ENCODE data around the gene SLC17A2. TPM values are rescaled to one million over a fixed set of nuclear protein-coding genes. Genes with fewer than 3 reads are reported as not detected.

Gene SLC17A2
- total RNA-seq, 1 experiment from 2014 or later = not detected

- no peak for DNase-seq (ENCODE audit: low read depth)
Measured at GRCh38 chr6:25921525-25922203, 8.8 kb downstream of the SLC17A2 start.

- no peak for DNase-seq (ENCODE audit: low read depth)
Measured at GRCh38 chr6:25919657-25920056, 10.8 kb downstream of the SLC17A2 start.

- DNase-seq (ENCODE audit: low read depth) = no peak
Measured at GRCh38 chr6:25918083-25918683, 12.3 kb downstream of the SLC17A2 start.

- no peak for DNase-seq (ENCODE audit: low read depth)
Measured at GRCh38 chr6:25916789-25917490, 13.6 kb downstream of the SLC17A2 start.

DNA sequence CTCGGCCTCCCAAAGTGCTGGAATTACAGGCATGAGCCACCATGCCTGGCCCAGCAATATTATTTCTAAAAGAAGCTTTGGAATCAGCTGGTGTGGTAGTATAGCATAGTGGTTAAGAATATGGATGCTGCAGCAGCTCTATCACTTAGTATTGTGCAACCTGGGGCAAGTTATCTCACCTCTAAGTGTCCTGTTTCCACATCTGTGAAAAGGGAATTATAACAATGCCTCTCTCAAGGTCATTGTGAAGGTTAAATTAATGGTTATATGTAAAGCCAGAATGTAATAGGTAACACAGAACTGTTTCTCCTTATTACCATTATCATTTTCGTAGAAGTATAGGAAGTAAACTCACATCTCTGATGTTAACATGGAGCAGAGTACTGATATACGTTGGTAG, 14.2 kb downstream of the SLC17A2 start:
- no peak for DNase-seq (ENCODE audit: low read depth)

DNA sequence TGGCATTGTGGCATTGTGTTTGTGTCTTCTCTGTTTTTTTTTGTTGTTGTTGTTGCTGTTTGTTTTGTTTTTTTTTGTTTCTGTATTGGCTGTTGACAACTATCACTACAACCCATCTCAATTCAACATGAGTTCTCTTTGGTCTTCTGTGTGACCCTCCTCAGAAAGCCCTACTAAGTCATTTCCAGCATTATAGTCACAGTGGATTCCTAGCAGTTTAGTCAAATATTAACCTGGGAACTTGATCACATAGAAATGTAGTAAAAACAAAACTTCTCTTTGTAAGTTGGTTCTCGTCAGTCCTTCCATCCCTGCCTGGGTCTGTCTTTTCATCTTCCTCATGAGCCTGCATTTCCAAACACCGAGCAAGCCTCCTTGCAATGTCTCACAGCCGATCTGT, 16.8 kb downstream of the SLC17A2 start:
- DNase-seq (ENCODE audit: low read depth) = no peak

GRCh38 chr6:25911351-25911750, 19.1 kb downstream of the SLC17A2 start:
- DNase-seq (ENCODE audit: low read depth) = no peak

- no peak for DNase-seq (ENCODE audit: low read depth)
Measured at GRCh38 chr6:25907475-25908014, 22.9 kb downstream of the SLC17A2 start.

DNA sequence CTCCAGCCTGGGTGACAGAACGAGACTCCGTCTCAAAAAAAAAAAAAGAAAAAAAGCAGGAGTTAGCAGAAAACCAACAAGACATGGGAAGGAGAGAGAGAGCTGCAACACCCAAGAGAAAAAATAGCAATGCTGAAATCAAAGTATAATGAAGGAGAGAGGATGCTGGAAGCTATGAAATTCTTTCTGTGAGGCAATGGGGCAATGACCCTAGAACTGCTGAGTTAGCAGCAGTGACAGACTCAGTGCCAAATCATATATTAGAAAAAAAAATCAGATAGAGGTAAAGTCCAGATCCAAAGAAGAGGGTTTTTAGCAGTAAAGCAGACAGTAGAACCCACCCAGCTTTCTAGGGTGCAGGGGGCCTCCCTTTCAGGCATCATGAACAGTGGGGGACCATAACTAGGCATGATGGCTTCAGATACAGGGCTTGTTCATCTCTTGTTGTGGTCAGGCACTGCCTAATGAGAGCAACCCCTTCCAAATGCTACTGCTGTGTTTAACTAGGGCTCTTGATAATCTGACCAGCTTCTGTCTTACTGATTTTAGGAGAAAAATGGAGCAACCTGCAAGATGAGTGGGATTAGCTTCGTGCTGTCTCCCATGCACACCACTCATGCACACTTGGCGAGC, 26.9 kb downstream of the SLC17A2 start:
- no peak for DNase-seq (ENCODE audit: low read depth)

DNA sequence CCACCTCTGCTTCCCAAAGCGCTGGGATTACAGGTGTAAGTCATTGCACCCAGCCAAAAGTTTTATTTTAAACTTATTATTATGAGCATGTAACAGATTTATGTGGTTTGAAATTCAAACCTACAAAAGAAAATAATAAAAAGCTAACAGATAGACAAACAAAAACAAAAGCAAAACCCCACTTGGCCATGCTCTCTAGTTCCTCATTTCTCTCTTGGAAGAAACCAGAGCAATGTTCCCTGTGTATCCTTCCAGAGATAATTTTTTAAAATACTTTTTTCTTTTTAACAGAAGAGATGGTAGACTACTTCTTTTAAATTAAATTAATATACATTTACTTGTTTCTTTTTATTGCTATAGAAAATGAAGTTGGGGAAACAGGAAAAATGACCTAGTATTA, 28.4 kb downstream of the SLC17A2 start:
- DNase-seq (ENCODE audit: low read depth) = no peak

GRCh38 chr6:25900843-25901242, 29.6 kb downstream of the SLC17A2 start:
- no peak for DNase-seq (ENCODE audit: low read depth)

GRCh38 chr6:25899580-25900408, 30.7 kb downstream of the SLC17A2 start:
- no peak for DNase-seq (ENCODE audit: low read depth)

DNA sequence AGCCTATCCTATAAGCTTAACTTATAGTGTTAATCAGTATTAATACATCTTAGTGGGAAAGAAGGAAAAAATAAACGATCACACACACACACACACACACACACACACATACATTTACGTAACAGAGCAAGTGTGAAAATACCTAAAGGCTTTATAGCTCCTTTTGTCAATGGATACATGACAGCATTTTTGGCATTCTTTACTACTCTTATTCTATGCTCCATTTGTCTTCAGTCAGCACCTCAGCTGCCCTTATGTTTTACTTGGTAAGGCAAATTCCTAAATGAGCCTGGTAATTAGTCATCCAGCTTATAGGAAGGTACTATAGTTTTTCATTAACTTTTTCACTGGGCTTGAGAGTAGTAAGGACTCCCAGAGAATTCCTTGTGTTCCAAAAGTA, 31.4 kb downstream of the SLC17A2 start:
- DNase-seq (ENCODE audit: low read depth) = no peak

GRCh38 chr6:25898289-25898977, 32.1 kb downstream of the SLC17A2 start:
- DNase-seq (ENCODE audit: low read depth) = no peak

DNA sequence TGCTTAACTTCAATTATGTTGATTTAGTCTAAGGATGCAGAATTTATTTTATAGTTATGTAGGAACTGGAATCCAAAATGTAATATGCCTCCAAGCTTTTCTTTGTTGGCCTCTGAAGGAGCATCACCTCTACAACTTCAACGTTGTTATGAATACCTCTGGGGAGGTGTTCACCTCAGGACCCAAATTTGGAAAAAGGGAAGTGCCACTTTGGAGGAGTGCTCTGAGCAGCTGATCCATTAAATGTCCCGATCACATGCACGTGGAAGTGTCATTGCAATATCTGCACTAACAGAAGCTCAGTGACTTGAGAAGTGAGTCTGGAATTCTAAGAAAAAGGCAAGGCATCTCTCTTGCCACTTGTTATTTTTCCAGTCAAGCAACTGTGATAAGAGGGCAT, 34.2 kb downstream of the SLC17A2 start:
- DNase-seq (ENCODE audit: low read depth) = no peak

DNA sequence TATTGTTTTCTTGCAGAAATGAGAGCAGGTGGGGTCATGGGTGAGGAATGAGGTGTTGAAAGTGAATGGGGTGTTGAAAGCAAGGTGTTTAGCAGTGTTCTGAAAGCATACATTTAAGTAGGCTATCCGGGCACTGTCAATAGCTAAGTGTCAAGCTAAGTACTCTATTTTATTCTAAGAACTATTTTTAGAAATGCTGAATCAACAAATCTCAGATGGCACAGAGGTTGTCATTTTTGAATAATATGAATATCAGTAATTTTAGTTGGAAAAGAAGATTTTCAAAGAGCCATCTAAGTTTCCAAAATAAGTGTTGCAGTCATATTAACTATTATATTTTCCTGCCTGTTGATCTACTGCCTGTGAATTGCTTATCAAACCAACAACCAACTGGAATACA, 34.7 kb downstream of the SLC17A2 start:
- DNase-seq (ENCODE audit: low read depth) = no peak

- no peak for DNase-seq (ENCODE audit: low read depth)
Measured at GRCh38 chr6:25893778-25894177, 36.7 kb downstream of the SLC17A2 start.

DNA sequence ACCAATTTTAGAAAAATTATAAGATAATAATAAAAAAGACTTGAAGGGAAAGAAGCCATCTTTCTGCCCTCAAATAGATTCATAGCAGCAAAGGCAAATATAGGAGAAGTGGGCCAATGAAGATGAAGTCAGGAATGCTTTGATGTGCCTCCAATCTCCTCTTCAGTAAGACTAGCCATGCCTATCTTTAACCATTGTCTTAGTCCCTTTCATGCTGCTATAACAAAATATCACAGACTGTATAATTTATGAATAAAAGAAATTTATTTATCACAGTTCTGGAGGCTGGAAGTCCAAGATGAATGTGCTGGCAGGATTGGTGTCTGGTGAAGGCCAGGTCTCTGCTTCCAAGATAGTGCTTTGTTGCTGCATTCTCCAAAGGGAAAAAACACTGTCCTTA, 37.6 kb downstream of the SLC17A2 start:
- DNase-seq (ENCODE audit: low read depth) = no peak

- peak; percentile 47 for DNase-seq (ENCODE audit: low read depth)
Measured at GRCh38 chr6:25889877-25890853, 40.3 kb downstream of the SLC17A2 start.

Measured in HT1080 (cell line).